ENCODE data around the gene COA5.
"Not testable (repeated sequence)": the region's sequence is repeated elsewhere in the genome, so short reads cannot be mapped to it uniquely, and the experiment has no call there.

COA5 gene

GRCh38 chr2:98606431-98606830 lies 1.9 kb downstream of the COA5 start:
- no peak for DNase-seq (ENCODE audit: low spot score)

GRCh38 chr2:98605076-98605475 lies 3.2 kb downstream of the COA5 start:
- DNase-seq (ENCODE audit: low spot score) = no peak

- no peak for DNase-seq (ENCODE audit: low spot score)
Measured at GRCh38 chr2:98604547-98604946, 3.8 kb downstream of the COA5 start.

GRCh38 chr2:98601532-98602132 lies 6.7 kb downstream of the COA5 start:
- peak; percentile 42 for DNase-seq (ENCODE audit: low spot score)

- DNase-seq (ENCODE audit: low spot score) = no peak
Measured at GRCh38 chr2:98598781-98599428, 9.4 kb downstream of the COA5 start.

- DNase-seq (ENCODE audit: low spot score) = not testable (repeated sequence)
Measured at GRCh38 chr2:98594665-98595064, 13.6 kb downstream of the COA5 start.

- DNase-seq (ENCODE audit: low spot score) = no peak
Measured at GRCh38 chr2:98592565-98592964, 15.7 kb downstream of the COA5 start.

GRCh38 chr2:98589489-98589888 lies 18.8 kb downstream of the COA5 start:
- no peak for DNase-seq (ENCODE audit: low spot score)

GRCh38 chr2:98588880-98589431 lies 19.4 kb downstream of the COA5 start:
- DNase-seq (ENCODE audit: low spot score) = no peak

- DNase-seq (ENCODE audit: low spot score) = no peak
Measured at GRCh38 chr2:98586551-98587140, 21.7 kb downstream of the COA5 start.

- no peak for DNase-seq (ENCODE audit: low spot score)
Measured at GRCh38 chr2:98585386-98585785, 22.9 kb downstream of the COA5 start.

GRCh38 chr2:98583816-98584618 lies 24.3 kb downstream of the COA5 start:
- DNase-seq (ENCODE audit: low spot score) = no peak

- DNase-seq (ENCODE audit: low spot score) = no peak
Measured at GRCh38 chr2:98583276-98583675, 25.0 kb downstream of the COA5 start.

GRCh38 chr2:98582523-98582922 lies 25.8 kb downstream of the COA5 start:
- DNase-seq (ENCODE audit: low spot score) = no peak

- no peak for DNase-seq (ENCODE audit: low spot score)
Measured at GRCh38 chr2:98580656-98581284, 27.5 kb downstream of the COA5 start.

- DNase-seq (ENCODE audit: low spot score) = no peak
Measured at GRCh38 chr2:98579926-98580325, 28.4 kb downstream of the COA5 start.

GRCh38 chr2:98578231-98578630 lies 30.1 kb downstream of the COA5 start:
- no peak for DNase-seq (ENCODE audit: low spot score)

GRCh38 chr2:98577313-98577712 lies 31.0 kb downstream of the COA5 start:
- DNase-seq (ENCODE audit: low spot score) = no peak

- no peak for DNase-seq (ENCODE audit: low spot score)
Measured at GRCh38 chr2:98576666-98577312, 31.5 kb downstream of the COA5 start.

GRCh38 chr2:98573426-98573825 lies 34.9 kb downstream of the COA5 start:
- no peak for DNase-seq (ENCODE audit: low spot score)

GRCh38 chr2:98572676-98573075 lies 35.6 kb downstream of the COA5 start:
- DNase-seq (ENCODE audit: low spot score) = no peak

- DNase-seq (ENCODE audit: low spot score) = no peak
Measured at GRCh38 chr2:98572211-98572610, 36.1 kb downstream of the COA5 start.
